ENCODE results near the gene HOXD11.

HOXD11 gene

GRCh38 chr2:176125772-176126054 lies 18.6 kb downstream of the HOXD11 start:
- CTCF ChIA-PET: interaction anchor here (1.0 to 4.2 kb wide), 13 partner anchors 12 to 1035 kb away, joined by 3 to 57 read pairs (median 7); no protein-coding TSS in a partner anchor
- POLR2A ChIA-PET: no interaction called here

DNA sequence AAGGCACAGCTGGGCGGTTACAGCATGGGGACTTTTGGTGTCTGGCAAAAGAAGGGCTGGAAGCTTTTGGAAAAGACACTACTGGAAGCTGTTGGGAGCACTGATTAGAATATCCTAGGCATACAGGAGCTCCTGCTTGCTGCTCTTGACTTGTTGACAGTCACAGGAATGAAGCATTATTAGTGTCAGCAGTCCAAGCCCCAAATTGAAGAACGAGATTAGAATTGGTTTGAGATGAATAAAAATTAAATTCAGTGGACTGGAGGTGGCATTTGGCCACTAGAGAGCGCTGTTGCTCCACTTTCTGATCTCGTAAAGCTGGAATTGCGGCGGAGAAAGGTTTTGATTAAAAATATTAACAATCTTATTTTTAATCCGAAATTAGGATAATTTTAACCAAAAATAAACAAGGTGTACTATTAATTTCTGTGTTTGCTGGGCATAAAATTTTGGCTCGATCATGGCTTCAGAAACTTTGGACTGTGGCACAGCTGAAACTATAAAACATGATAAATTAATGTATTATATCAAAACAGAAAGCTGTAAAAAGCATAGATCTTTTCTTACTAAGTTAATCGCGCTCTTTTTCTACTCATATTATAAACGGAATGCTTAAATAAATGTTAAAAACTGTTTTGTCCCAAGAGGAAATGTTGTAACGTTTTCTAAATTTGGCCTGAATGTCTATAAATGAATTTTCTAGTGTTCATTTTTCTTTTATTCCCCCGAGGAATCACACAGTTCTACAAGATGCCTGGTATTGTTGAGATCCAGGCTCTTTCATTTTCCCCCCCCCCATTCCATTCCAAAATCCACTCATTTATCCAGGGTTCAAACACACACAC lies 20.1 kb downstream of the HOXD11 start:
- peak; percentile 50 for DNase-seq (ENCODE audit: extremely low spot score)
- POLR2A ChIA-PET: no interaction called here
- CTCF ChIA-PET: interaction anchor here (0.6 to 4.2 kb wide), 53 partner anchors 9 to 1416 kb away, joined by 3 to 57 read pairs (median 5); no protein-coding TSS in a partner anchor
- TF ChIP-seq, protein P1, sequence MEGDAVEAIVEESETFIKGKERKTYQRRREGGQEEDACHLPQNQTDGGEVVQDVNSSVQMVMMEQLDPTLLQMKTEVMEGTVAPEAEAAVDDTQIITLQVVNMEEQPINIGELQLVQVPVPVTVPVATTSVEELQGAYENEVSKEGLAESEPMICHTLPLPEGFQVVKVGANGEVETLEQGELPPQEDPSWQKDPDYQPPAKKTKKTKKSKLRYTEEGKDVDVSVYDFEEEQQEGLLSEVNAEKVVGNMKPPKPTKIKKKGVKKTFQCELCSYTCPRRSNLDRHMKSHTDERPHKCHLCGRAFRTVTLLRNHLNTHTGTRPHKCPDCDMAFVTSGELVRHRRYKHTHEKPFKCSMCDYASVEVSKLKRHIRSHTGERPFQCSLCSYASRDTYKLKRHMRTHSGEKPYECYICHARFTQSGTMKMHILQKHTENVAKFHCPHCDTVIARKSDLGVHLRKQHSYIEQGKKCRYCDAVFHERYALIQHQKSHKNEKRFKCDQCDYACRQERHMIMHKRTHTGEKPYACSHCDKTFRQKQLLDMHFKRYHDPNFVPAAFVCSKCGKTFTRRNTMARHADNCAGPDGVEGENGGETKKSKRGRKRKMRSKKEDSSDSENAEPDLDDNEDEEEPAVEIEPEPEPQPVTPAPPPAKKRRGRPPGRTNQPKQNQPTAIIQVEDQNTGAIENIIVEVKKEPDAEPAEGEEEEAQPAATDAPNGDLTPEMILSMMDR (IDR thresholded peaks at IDR 0.05; ENCODE audit: control extremely low read depth, extremely low read depth, low read depth, missing control alignments): peak; percentile 79

More at GRCh38 chr2:176125772-176126054, 18.6 kb downstream of the HOXD11 start:
- DNase-seq (ENCODE audit: extremely low spot score): no peak
- TF ChIP-seq, protein P1 (IDR thresholded peaks at IDR 0.05; ENCODE audit: control extremely low read depth, extremely low read depth, low read depth, missing control alignments): no peak

DNA sequence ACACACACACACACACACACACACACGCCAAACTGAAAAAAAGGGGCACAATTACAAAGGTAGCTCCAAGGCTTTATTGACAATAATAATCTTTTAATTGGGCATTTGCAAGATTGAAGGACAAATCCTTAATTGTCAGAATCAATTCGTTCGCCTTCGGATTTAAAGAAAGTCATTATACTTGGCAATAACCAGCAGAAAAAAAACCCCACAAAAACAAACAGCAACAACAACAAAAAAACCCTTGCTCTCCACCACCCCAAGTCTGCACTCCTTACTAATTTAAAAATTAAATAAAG lies 20.6 kb downstream of the HOXD11 start:
- ChIA-PET CTCF (interaction anchor here (0.8 to 4.2 kb wide), 34 partner anchors 9 to 1309 kb away, joined by 3 to 57 read pairs (median 5); no protein-coding TSS in a partner anchor), POLR2A (no interaction called here)
- TF ChIP-seq, protein P1 (IDR thresholded peaks at IDR 0.05; ENCODE audit: control extremely low read depth, extremely low read depth, low read depth, missing control alignments): no peak
- no peak for DNase-seq (ENCODE audit: extremely low spot score)

DNA sequence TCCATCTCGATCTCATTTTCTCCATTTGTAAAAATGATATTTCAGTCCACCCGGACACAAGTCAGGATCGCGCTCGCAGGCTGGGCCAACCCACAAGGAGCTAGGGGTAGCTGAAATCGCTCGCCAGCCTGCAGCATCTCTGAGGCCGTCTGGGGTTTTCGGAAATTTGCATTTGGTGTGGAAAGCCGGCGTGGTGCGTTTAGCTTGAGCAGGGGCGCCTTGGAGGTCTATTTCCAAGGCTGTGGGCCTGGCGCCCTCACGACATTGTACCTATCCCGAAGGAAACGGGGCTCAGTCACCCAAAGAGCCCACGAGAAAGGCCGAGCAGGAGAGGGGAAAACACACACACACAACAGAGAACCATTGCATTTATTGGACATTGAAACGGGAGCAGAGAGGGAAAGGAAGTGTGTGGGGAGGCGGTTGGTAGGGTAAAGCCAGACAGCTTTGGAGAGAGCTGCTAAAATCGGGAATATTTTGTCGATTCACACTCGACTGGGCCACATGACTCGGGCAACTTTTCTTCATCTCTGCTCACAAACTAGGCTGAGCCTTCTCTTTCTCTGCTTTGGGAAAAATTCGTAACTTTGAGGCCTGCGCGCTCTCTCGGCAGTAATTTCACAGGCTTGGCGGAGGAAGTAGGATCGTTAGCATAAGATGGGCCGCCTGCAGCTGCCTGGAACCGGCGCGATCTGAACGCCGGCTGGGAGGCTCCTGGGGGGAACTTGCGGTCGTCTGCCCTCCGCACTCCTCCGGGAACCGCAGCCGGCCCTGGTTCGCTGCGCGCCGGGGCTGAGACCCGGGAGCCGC lies 21.3 kb downstream of the HOXD11 start:
- TF ChIP-seq, protein P1 (IDR thresholded peaks at IDR 0.05; ENCODE audit: control extremely low read depth, extremely low read depth, low read depth, missing control alignments): no peak
- CTCF ChIA-PET: interaction anchor here (0.8 to 4.2 kb wide), 16 partner anchors 12 to 1033 kb away, joined by 3 to 57 read pairs (median 10); no protein-coding TSS in a partner anchor
- DNase-seq (ENCODE audit: extremely low spot score): no peak
- POLR2A ChIA-PET: no interaction called here

DNA sequence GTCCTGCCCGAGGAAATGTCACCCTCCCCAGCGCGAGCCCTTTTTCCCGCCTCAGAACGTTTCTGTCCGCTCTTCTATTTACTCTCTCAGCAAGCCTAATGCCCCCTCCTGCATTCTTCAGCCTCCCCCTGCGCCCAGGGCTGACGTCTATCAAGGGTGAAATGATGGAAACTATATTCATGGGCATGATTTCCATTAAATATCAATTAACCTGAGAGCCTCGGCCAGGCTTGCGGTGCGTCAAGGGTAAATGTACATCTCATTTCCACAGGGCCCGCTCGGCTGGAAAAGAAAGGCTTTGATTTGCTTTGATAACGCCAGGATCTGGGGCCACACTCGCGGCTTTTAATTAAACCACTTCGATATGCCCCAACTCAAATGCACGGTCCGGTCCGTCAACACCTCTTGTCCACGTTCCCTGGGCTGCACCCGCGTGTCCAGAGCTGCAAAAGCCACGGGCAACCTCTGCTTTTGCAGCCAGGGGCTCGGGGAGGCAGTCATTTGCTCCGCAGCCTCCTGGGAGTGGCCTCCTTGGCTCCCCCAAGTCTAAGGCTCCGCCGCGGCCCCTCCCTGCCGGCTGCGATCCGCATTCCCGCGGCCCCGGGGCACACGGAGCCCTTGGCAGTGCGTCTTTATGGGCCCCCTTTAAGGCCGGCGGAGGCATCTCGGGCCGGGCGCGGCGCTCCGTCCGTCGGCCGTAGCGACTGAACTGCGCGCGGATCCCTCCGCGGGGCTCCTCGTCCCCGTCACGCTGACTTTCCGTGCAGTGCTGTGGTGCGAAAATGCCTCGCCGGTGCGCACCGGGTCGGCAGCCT lies 22.1 kb downstream of the HOXD11 start, which contains the start of gene HOXD8:
HOXD8 (plus strand) TSS at position 724 of the 815 bp plus-strand sequence. CDS start 662 bp downstream, outside the sequence.
- POLR2A ChIA-PET: no interaction called here
- CTCF ChIA-PET: interaction anchor here (1.2 to 4.2 kb wide), 5 partner anchors 18 to 524 kb away, joined by 3 to 57 read pairs (median 8); no protein-coding TSS in a partner anchor
- DNase-seq (ENCODE audit: extremely low spot score): no peak
- TF ChIP-seq, protein P1 (IDR thresholded peaks at IDR 0.05; ENCODE audit: control extremely low read depth, extremely low read depth, low read depth, missing control alignments): no peak

DNA sequence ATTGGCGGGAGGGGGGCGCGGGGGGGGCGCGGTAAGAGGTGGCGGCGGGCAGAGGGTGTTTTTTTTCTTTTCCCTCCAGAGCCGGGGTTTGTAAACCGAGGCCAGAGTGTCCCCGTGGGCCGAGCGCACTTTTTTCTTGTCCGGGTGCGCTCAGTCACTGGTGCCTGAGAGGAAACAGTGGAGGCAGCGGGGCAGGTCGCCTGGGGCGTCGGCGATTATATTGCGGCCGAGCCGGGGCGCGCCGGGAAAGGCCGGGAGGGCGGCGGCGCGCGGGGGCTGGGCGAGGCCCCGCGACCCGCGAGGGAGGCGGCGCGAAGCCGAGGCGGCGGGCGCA lies 22.7 kb downstream of the HOXD11 start:
- TF ChIP-seq, protein P1 (IDR thresholded peaks at IDR 0.05; ENCODE audit: control extremely low read depth, extremely low read depth, low read depth, missing control alignments): no peak
- no peak for DNase-seq (ENCODE audit: extremely low spot score)
- ChIA-PET POLR2A (no interaction called here), CTCF (interaction anchor here (1.0 to 1.2 kb wide), 2 partner anchors 20 to 522 kb away, joined by 3 to 4 read pairs; no protein-coding TSS in a partner anchor)

Data from GM10248 (cell line).